Activated naive CD8-positive, alpha-beta T cell treated with anti-CD3 and anti-CD28 coated beads, Interleukin-2, amount 10 ng/mL, durations not matched to agents 7 days and 5 days (primary cell): ENCODE results near the gene ZNF12. TPM values are rescaled to one million over a fixed set of nuclear protein-coding genes. Genes with fewer than 3 reads are reported as not detected.

Source experiments
- ATAC-seq: fragments of 150-1000 bp; cut with Tn5 transposase; one replicate; pipeline ENCODE4 v1.10.0; 2021; ENCODE audit warnings: low read depth, moderate library complexity
- POLR2A ChIA-PET: fragments of 350-600 bp; sonication (Branson Sonifier 250); formaldehyde crosslinking; loops from one replicate; lab custom pipeline; 2021; ENCODE audit warnings: antibody characterized with exemption; lab: Charles Lee
- DNase-seq: peaks from one replicate; pipeline ENCODE4 v3.0.0; 2021
- H3K27ac Mint-ChIP-seq: one replicate; pipeline ENCODE4 v1.8.0; 2022; ENCODE audit warnings: mild to moderate bottlenecking, mixed read lengths
- H3K27me3 Mint-ChIP-seq: one replicate; pipeline ENCODE4 v1.8.0; 2022; ENCODE audit warnings: mild to moderate bottlenecking, moderate library complexity, mixed read lengths
- H3K36me3 Mint-ChIP-seq: one replicate; pipeline ENCODE4 v1.8.0; 2021; ENCODE audit warnings: mild to moderate bottlenecking, mixed read lengths
- H3K4me1 Mint-ChIP-seq: one replicate; pipeline ENCODE4 v1.8.0; 2021; ENCODE audit warnings: mixed read lengths
- H3K4me3 Mint-ChIP-seq: one replicate; pipeline ENCODE4 v1.8.0; 2022; ENCODE audit warnings: mild to moderate bottlenecking, moderate library complexity, mixed read lengths
- H3K9me3 Mint-ChIP-seq: one replicate; pipeline ENCODE4 v1.8.0; 2021; ENCODE audit warnings: mixed read lengths
- total RNA-seq, 2 experiments: library from RNA; stranded (reverse); gene quantifications; one replicate each; pipeline ENCODE4 v1.2.3, GENCODE V29; 2021

ZNF12 gene
- total RNA-seq, 2 experiments from 2014 or later, result 32.4 to 34.6 TPM

GRCh38 chr7:6658618-6659345, 48.0 kb downstream of the ZNF12 start:
- Mint-ChIP-seq H3K9me3 (peaks cover 4% of the 10 kb centered on the region), H3K27ac (no peak overlapping the region), H3K4me3 (no peak overlapping the region), H3K36me3 (peaks cover 10% of the 10 kb centered on the region), H3K4me1 (peaks cover 3% of the 10 kb centered on the region), H3K27me3 (peaks cover 4% of the 10 kb centered on the region)
- DNase-seq (peak; percentile 24), ATAC-seq (peak; percentile 34)
- POLR2A ChIA-PET, result no interaction called here

- no peak for DNase-seq
- Mint-ChIP-seq H3K36me3 (peaks cover 17% of the 10 kb centered on the region), H3K4me3 (no peak overlapping the region), H3K27me3 (no peaks in the 10 kb centered on the region), H3K27ac (no peak overlapping the region), H3K9me3 (peaks cover 3% of the 10 kb centered on the region), H3K4me1 (peaks cover 3% of the 10 kb centered on the region)
- no peak for ATAC-seq
- POLR2A ChIA-PET, result no interaction called here
Measured at GRCh38 chr7:6656413-6656812, 50.3 kb downstream of the ZNF12 start.

- Mint-ChIP-seq H3K27ac (no peak overlapping the region), H3K27me3 (no peaks in the 10 kb centered on the region), H3K4me3 (no peak overlapping the region), H3K4me1 (peaks cover 3% of the 10 kb centered on the region), H3K9me3 (peaks cover 4% of the 10 kb centered on the region), H3K36me3 (peaks cover 23% of the 10 kb centered on the region)
- no peak for DNase-seq
- POLR2A ChIA-PET, result no interaction called here
- ATAC-seq, result no peak
Measured at GRCh38 chr7:6655636-6656385, 50.9 kb downstream of the ZNF12 start.

GRCh38 chr7:6654842-6655610, 51.7 kb downstream of the ZNF12 start:
- Mint-ChIP-seq H3K4me1 (peaks cover 3% of the 10 kb centered on the region), H3K36me3 (peaks cover 31% of the 10 kb centered on the region), H3K27me3 (no peaks in the 10 kb centered on the region), H3K4me3 (no peak overlapping the region), H3K27ac (no peak overlapping the region), H3K9me3 (peaks cover 5% of the 10 kb centered on the region)
- POLR2A ChIA-PET, result no interaction called here
- DNase-seq (no peak), ATAC-seq (no peak)

- peaks cover 3% of the 10 kb centered on the region for H3K4me1 Mint-ChIP-seq
- ATAC-seq, result no peak
- peaks cover 38% of the 10 kb centered on the region for H3K36me3 Mint-ChIP-seq
Measured at GRCh38 chr7:6654113-6654841, 52.5 kb downstream of the ZNF12 start.

GRCh38 chr7:6653071-6654003, 53.4 kb downstream of the ZNF12 start:
- peak; percentile 6 for DNase-seq
- no peak overlapping the region for H3K27ac Mint-ChIP-seq
- ATAC-seq, result no peak

More at GRCh38 chr7:6654113-6654841, 52.5 kb downstream of the ZNF12 start:
- no peak overlapping the region for H3K27ac Mint-ChIP-seq
- DNase-seq, result no peak
- H3K9me3 Mint-ChIP-seq, result peaks cover 3% of the 10 kb centered on the region
- POLR2A ChIA-PET, result no interaction called here
- no peak overlapping the region for H3K4me3 Mint-ChIP-seq
- H3K27me3 Mint-ChIP-seq, result no peaks in the 10 kb centered on the region

GRCh38 chr7:6652446-6653011, 54.2 kb downstream of the ZNF12 start:
- POLR2A ChIA-PET, result no interaction called here
- DNase-seq (no peak), ATAC-seq (no peak)

More at GRCh38 chr7:6653071-6654003, 53.4 kb downstream of the ZNF12 start:
- Mint-ChIP-seq H3K4me1 (no peaks in the 10 kb centered on the region), H3K27me3 (no peaks in the 10 kb centered on the region), H3K36me3 (peaks cover 44% of the 10 kb centered on the region), H3K9me3 (peaks cover 3% of the 10 kb centered on the region), H3K4me3 (no peak overlapping the region)
- POLR2A ChIA-PET, result no interaction called here

GRCh38 chr7:6651851-6652445, 54.8 kb downstream of the ZNF12 start:
- POLR2A ChIA-PET, result no interaction called here
- no peaks in the 10 kb centered on the region for H3K4me1 Mint-ChIP-seq
- DNase-seq (peak; percentile 19), ATAC-seq (no peak)
- no peak overlapping the region for H3K27ac Mint-ChIP-seq
- peaks cover 3% of the 10 kb centered on the region for H3K9me3 Mint-ChIP-seq
- no peaks in the 10 kb centered on the region for H3K27me3 Mint-ChIP-seq
- H3K36me3 Mint-ChIP-seq, result peaks cover 55% of the 10 kb centered on the region
- no peak overlapping the region for H3K4me3 Mint-ChIP-seq

More at GRCh38 chr7:6652446-6653011, 54.2 kb downstream of the ZNF12 start:
- no peaks in the 10 kb centered on the region for H3K4me1 Mint-ChIP-seq
- H3K9me3 Mint-ChIP-seq, result peaks cover 3% of the 10 kb centered on the region
- peaks cover 49% of the 10 kb centered on the region for H3K36me3 Mint-ChIP-seq
- H3K27ac Mint-ChIP-seq, result no peak overlapping the region
- no peaks in the 10 kb centered on the region for H3K27me3 Mint-ChIP-seq
- H3K4me3 Mint-ChIP-seq, result no peak overlapping the region

- POLR2A ChIA-PET, result no interaction called here
- Mint-ChIP-seq H3K4me1 (no peaks in the 10 kb centered on the region), H3K4me3 (no peak overlapping the region), H3K36me3 (peaks cover 62% of the 10 kb centered on the region), H3K27me3 (no peaks in the 10 kb centered on the region), H3K27ac (no peak overlapping the region), H3K9me3 (peaks cover 3% of the 10 kb centered on the region)
- no peak for DNase-seq
- ATAC-seq, result no peak
Measured at GRCh38 chr7:6650521-6651011, 56.2 kb downstream of the ZNF12 start.

- no peak for ATAC-seq
- POLR2A ChIA-PET, result no interaction called here
- H3K27ac Mint-ChIP-seq, result no peak overlapping the region
- H3K36me3 Mint-ChIP-seq, result peaks cover 60% of the 10 kb centered on the region
- peaks cover 3% of the 10 kb centered on the region for H3K9me3 Mint-ChIP-seq
- no peak for DNase-seq
- no peaks in the 10 kb centered on the region for H3K4me1 Mint-ChIP-seq
- H3K27me3 Mint-ChIP-seq, result no peaks in the 10 kb centered on the region
- no peak overlapping the region for H3K4me3 Mint-ChIP-seq
Measured at GRCh38 chr7:6650086-6650485, 56.7 kb downstream of the ZNF12 start.

GRCh38 chr7:6649241-6649961, 57.3 kb downstream of the ZNF12 start:
- Mint-ChIP-seq H3K9me3 (peaks cover 2% of the 10 kb centered on the region), H3K4me3 (no peak overlapping the region), H3K27ac (no peak overlapping the region), H3K27me3 (no peaks in the 10 kb centered on the region), H3K4me1 (no peaks in the 10 kb centered on the region), H3K36me3 (peaks cover 59% of the 10 kb centered on the region)
- POLR2A ChIA-PET, result no interaction called here
- DNase-seq, result no peak
- no peak for ATAC-seq
